GM23338 (cell line): ENCODE measurements around the gene PPP2R5A. TPM values are rescaled to one million over a fixed set of nuclear protein-coding genes. Genes with fewer than 3 reads are reported as not detected.

Source experiments
- ATAC-seq: fragments of 200-7000 bp; cut with Tn5 transposase; 3 replicates; pipeline ENCODE4 v1.9.1; 2020
- DNase-seq: peaks from one replicate; pipeline ENCODE4 v3.0.0-alpha.2; 2015; ENCODE audit warnings: low spot score
- H2AFZ ChIP-seq: fragments of 200-600 bp; sonication (generic); 2 replicates; pipeline ENCODE4 v1.8.0; 2016; ENCODE audit warnings: antibody characterized with exemption, mild to moderate bottlenecking, moderate library complexity
- H3F3A ChIP-seq: fragments of 200-600 bp; sonication (generic); replicated peaks from 2 replicates; pipeline ENCODE4 v1.8.0; 2017; ENCODE audit warnings: antibody characterized with exemption, mixed run types, low read depth
- H3K27ac ChIP-seq: fragments of 200-600 bp; sonication (generic); 2 replicates; pipeline ENCODE4 v1.6.1; 2016; ENCODE audit warnings: low read depth
- H3K27me3 ChIP-seq: fragments of 200-600 bp; sonication (generic); 2 replicates; pipeline ENCODE4 v1.8.0; 2016; ENCODE audit warnings: mild to moderate bottlenecking, mixed run types, moderate library complexity; ENCODE audit not compliant: insufficient read depth
- H3K36me3 ChIP-seq: fragments of 200-600 bp; sonication (generic); 2 replicates; pipeline ENCODE4 v1.8.0; 2016; ENCODE audit warnings: mild to moderate bottlenecking; ENCODE audit not compliant: insufficient read depth
- H3K4me1 ChIP-seq: fragments of 200-600 bp; sonication (generic); 2 replicates; pipeline ENCODE4 v1.8.0; 2016; ENCODE audit warnings: mild to moderate bottlenecking, moderate library complexity; ENCODE audit not compliant: insufficient read depth
- H3K4me2 ChIP-seq: fragments of 200-600 bp; sonication (generic); 2 replicates; pipeline ENCODE4 v1.7.1; 2017; ENCODE audit warnings: mixed run types
- H3K4me3 ChIP-seq: fragments of 200-600 bp; sonication (generic); 2 replicates; pipeline ENCODE4 v1.6.1; 2016; ENCODE audit warnings: mixed run types
- H3K79me2 ChIP-seq: fragments of 200-600 bp; sonication (generic); replicated peaks from 2 replicates; pipeline ENCODE4 v1.8.0; 2017; ENCODE audit warnings: mild to moderate bottlenecking; ENCODE audit not compliant: insufficient read depth
- H3K9me2 ChIP-seq: fragments of 200-600 bp; sonication (generic); 2 replicates; pipeline ENCODE4 v1.8.0; 2017; ENCODE audit not compliant: insufficient read depth
- H4K20me1 ChIP-seq: fragments of 200-600 bp; sonication (generic); replicated peaks from 2 replicates; pipeline ENCODE4 v1.8.0; 2017; ENCODE audit warnings: mild to moderate bottlenecking; ENCODE audit not compliant: insufficient read depth
- H3K27ac Mint-ChIP-seq: 2 replicates; pipeline ENCODE4 v1.8.0; 2020; ENCODE audit warnings: inconsistent platforms, mild to moderate bottlenecking, moderate library complexity, mixed read lengths
- H3K27me3 Mint-ChIP-seq: 3 replicates; pipeline ENCODE4 v1.8.0; 2022; ENCODE audit warnings: low read depth, mild to moderate bottlenecking, moderate library complexity, mixed read lengths, inconsistent platforms; ENCODE audit not compliant: insufficient read depth, poor library complexity
- H3K36me3 Mint-ChIP-seq: 3 replicates; pipeline ENCODE4 v1.8.0; 2021; ENCODE audit warnings: low read depth, mild to moderate bottlenecking, inconsistent platforms, moderate library complexity, mixed read lengths
- H3K4me1 Mint-ChIP-seq: 3 replicates; pipeline ENCODE4 v1.8.0; 2020; ENCODE audit warnings: mild to moderate bottlenecking, inconsistent platforms, mixed read lengths
- H3K4me3 Mint-ChIP-seq: 3 replicates; pipeline ENCODE4 v1.8.0; 2021; ENCODE audit warnings: moderate library complexity, mild to moderate bottlenecking, inconsistent platforms, mixed read lengths
- H3K9me3 Mint-ChIP-seq: 3 replicates; pipeline ENCODE4 v1.8.0; 2020; ENCODE audit warnings: moderate library complexity, mild to moderate bottlenecking, inconsistent platforms, mixed read lengths
- CREB1 ChIP-seq: fragments of 250-450 bp; sonication (Bioruptor Pico); IDR thresholded peaks from 2 replicates; pipeline ENCODE4 v1.5.0; 2020; ENCODE audit warnings: low read depth, mild to moderate bottlenecking, moderate library complexity
- CTCF ChIP-seq, 2 experiments: fragments of 200-600 bp in 1 of 2; sonication (generic) in 1 of 2; conservative IDR thresholded peaks; 2 replicates each; pipeline versions ENCODE4 v1.5.1 to v1.6.1; 2016 to 2017; ENCODE audit warnings: antibody characterized with exemption in 2 of 2, low read depth in 2 of 2, mild to moderate bottlenecking in 2 of 2, moderate library complexity in 1 of 2
- ETS1 ChIP-seq: IDR thresholded peaks from 2 replicates; pipeline ENCODE4 v1.6.1; 2016; ENCODE audit warnings: antibody characterized with exemption
- EZH2 ChIP-seq: fragments of 200-600 bp; sonication (generic); IDR thresholded peaks from one replicate; pipeline ENCODE4 v1.8.0; 2017; ENCODE audit warnings: antibody characterized with exemption, mild to moderate bottlenecking, low read depth; ENCODE audit not compliant: unreplicated experiment
- EZH2phosphoT487 ChIP-seq: fragments of 200-600 bp; sonication (generic); IDR thresholded peaks from one replicate; pipeline ENCODE4 v1.8.1; 2018; ENCODE audit warnings: antibody characterized with exemption; ENCODE audit not compliant: unreplicated experiment
- JUNB ChIP-seq: IDR thresholded peaks from one replicate; pipeline ENCODE4 v1.6.1; 2016; ENCODE audit warnings: antibody characterized with exemption; ENCODE audit not compliant: unreplicated experiment
- NANOG ChIP-seq: IDR thresholded peaks from 2 replicates; pipeline ENCODE4 v1.6.1; 2016; ENCODE audit warnings: antibody characterized with exemption, borderline replicate concordance
- POLR2AphosphoS5 ChIP-seq: IDR thresholded peaks from 2 replicates; pipeline ENCODE4 v1.6.1; 2016; ENCODE audit warnings: antibody characterized with exemption, low read depth
- REST ChIP-seq: IDR thresholded peaks from one replicate; pipeline ENCODE4 v1.6.1; 2018; ENCODE audit warnings: antibody characterized with exemption; ENCODE audit not compliant: unreplicated experiment
- STAT1 ChIP-seq: IDR thresholded peaks from one replicate; pipeline ENCODE4 v1.6.1; 2016; ENCODE audit warnings: antibody characterized with exemption; ENCODE audit not compliant: unreplicated experiment
- ZNF114 ChIP-seq: fragments of 250-450 bp; sonication (Bioruptor Pico); IDR thresholded peaks from 2 replicates; pipeline ENCODE4 v1.5.0; 2020; ENCODE audit warnings: mild to moderate bottlenecking, moderate library complexity
- polyA plus RNA-seq: library from polyadenylated mRNA; unstranded; fragments of >200 nt; fragmentation: Nextera tagmentation; extraction: Ambion mirVana; gene quantifications from 2 replicates; pipeline ENCODE4 v1.2.1, GENCODE V29; 2016
- total RNA-seq: library from RNA; depleted of rRNA; stranded (reverse); fragments of >200 nt; shearing (Covaris generic); gene quantifications from 2 replicates; pipeline ENCODE4 v1.2.3, GENCODE V29; 2014
- TF ChIP-seq, protein P1 (sequence below): fragments of 250-450 bp; sonication (Bioruptor Pico); IDR thresholded peaks from 2 replicates; pipeline ENCODE4 v1.5.0; 2020; ENCODE audit warnings: mild to moderate bottlenecking, moderate library complexity

PPP2R5A gene
- total and polyA plus RNA-seq, 2 experiments from 2014 or later: 16.2 to 43.5 TPM

DNA sequence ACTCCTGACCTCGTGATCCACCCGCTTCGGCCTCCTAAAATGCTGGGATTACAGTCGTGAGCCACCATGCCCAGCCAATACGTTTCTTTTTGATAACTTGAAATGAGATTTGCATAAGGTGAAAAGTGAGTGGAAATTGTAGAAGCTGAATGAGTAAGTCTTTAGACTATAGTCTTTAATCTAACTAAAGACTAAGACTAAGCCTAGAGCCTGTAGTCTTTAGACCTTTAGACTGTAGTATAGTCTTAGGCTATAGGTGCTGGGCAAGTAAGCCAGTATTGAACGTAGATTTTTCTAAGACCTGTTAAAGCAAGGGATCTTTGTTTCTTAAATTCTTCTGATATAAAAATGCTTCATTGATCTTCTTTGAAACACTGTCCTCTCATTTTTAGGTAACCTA lies 12.1 kb downstream of the PPP2R5A start:
- no peaks in the 10 kb centered on the region for H3K27me3 ChIP-seq
- H3K4me1 Mint-ChIP-seq: peaks cover 22% of the 10 kb centered on the region
- H2AFZ ChIP-seq: no peak overlapping the region
- no peak for ATAC-seq
- H3K4me3 Mint-ChIP-seq: no peak overlapping the region
- no peak for DNase-seq
- no peak overlapping the region for H3K4me2 ChIP-seq
- H4K20me1 ChIP-seq: no peaks in the 10 kb centered on the region
- H3K36me3 Mint-ChIP-seq: peaks cover 5% of the 10 kb centered on the region; the same call in 2 of the 3 replicates
- no peaks in the 10 kb centered on the region for H3F3A ChIP-seq
- H3K4me1 ChIP-seq: no peaks in the 10 kb centered on the region
- H3K79me2 ChIP-seq: peaks cover 81% of the 10 kb centered on the region
- H3K36me3 ChIP-seq: no peaks in the 10 kb centered on the region
- H3K27me3 Mint-ChIP-seq: no peaks in the 10 kb centered on the region
- no peak overlapping the region for H3K27ac ChIP-seq
- H3K27ac Mint-ChIP-seq: no peak overlapping the region
- no peaks in the 10 kb centered on the region for H3K9me2 ChIP-seq
- H3K4me3 ChIP-seq: no peak overlapping the region
- TF ChIP-seq JUNB (no peak), CREB1 (CRISPR knock-in tag) (no peak), NANOG (no peak), EZH2 (no peak), REST (no peak), CTCF (conservative IDR thresholded peaks at IDR 0.05; ENCODE audit: low read depth in 2 of 2) (no peak), EZH2phosphoT487 (no peak), ETS1 (no peak), STAT1 (no peak), ZNF114 (CRISPR knock-in tag) (no peak), POLR2AphosphoS5 (no peak)
- TF ChIP-seq, protein P1, sequence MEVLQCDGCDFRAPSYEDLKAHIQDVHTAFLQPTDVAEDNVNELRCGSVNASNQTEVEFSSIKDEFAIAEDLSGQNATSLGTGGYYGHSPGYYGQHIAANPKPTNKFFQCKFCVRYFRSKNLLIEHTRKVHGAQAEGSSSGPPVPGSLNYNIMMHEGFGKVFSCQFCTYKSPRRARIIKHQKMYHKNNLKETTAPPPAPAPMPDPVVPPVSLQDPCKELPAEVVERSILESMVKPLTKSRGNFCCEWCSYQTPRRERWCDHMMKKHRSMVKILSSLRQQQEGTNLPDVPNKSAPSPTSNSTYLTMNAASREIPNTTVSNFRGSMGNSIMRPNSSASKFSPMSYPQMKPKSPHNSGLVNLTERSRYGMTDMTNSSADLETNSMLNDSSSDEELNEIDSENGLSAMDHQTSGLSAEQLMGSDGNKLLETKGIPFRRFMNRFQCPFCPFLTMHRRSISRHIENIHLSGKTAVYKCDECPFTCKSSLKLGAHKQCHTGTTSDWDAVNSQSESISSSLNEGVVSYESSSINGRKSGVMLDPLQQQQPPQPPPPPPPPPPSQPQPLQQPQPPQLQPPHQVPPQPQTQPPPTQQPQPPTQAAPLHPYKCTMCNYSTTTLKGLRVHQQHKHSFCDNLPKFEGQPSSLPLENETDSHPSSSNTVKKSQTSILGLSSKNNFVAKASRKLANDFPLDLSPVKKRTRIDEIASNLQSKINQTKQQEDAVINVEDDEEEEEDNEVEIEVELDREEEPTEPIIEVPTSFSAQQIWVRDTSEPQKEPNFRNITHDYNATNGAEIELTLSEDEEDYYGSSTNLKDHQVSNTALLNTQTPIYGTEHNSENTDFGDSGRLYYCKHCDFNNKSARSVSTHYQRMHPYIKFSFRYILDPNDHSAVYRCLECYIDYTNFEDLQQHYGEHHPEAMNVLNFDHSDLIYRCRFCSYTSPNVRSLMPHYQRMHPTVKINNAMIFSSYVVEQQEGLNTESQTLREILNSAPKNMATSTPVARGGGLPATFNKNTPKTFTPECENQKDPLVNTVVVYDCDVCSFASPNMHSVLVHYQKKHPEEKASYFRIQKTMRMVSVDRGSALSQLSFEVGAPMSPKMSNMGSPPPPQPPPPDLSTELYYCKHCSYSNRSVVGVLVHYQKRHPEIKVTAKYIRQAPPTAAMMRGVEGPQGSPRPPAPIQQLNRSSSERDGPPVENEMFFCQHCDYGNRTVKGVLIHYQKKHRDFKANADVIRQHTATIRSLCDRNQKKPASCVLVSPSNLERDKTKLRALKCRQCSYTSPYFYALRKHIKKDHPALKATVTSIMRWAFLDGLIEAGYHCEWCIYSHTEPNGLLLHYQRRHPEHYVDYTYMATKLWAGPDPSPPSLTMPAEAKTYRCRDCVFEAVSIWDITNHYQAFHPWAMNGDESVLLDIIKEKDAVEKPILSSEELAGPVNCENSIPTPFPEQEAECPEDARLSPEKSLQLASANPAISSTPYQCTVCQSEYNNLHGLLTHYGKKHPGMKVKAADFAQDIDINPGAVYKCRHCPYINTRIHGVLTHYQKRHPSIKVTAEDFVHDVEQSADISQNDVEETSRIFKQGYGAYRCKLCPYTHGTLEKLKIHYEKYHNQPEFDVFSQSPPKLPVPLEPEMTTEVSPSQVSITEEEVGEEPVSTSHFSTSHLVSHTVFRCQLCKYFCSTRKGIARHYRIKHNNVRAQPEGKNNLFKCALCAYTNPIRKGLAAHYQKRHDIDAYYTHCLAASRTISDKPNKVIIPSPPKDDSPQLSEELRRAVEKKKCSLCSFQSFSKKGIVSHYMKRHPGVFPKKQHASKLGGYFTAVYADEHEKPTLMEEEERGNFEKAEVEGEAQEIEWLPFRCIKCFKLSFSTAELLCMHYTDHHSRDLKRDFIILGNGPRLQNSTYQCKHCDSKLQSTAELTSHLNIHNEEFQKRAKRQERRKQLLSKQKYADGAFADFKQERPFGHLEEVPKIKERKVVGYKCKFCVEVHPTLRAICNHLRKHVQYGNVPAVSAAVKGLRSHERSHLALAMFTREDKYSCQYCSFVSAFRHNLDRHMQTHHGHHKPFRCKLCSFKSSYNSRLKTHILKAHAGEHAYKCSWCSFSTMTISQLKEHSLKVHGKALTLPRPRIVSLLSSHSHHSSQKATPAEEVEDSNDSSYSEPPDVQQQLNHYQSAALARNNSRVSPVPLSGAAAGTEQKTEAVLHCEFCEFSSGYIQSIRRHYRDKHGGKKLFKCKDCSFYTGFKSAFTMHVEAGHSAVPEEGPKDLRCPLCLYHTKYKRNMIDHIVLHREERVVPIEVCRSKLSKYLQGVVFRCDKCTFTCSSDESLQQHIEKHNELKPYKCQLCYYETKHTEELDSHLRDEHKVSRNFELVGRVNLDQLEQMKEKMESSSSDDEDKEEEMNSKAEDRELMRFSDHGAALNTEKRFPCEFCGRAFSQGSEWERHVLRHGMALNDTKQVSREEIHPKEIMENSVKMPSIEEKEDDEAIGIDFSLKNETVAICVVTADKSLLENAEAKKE (CRISPR knock-in tag): no peak
- H3K9me3 Mint-ChIP-seq: peaks cover 5% of the 10 kb centered on the region; the same call in 2 of the 3 replicates
